ENCODE measurements around the gene ENOPH1. TPM values are rescaled to one million over a fixed set of nuclear protein-coding genes. Genes with fewer than 3 reads are reported as not detected.

The ENOPH1 gene
- total RNA-seq, 1 experiment from 2014 or later = 22.3 TPM

- POLR2A ChIA-PET (ENCODE audit: unreplicated experiment) = no interaction called here
- intact Hi-C loops (cut with micrococcal nuclease; ENCODE audit: unreplicated experiment) = no loop called here
- no peak overlapping the region for H3K4me2 ChIP-seq
- H3K36me3 ChIP-seq (ENCODE audit: low read depth) = no peaks in the 10 kb centered on the region
- H3F3A ChIP-seq (ENCODE audit: insufficient read depth, low read depth) = no peaks in the 10 kb centered on the region
- no peaks in the 10 kb centered on the region for H4K20me1 ChIP-seq (ENCODE audit: insufficient read depth)
- H3K4me1 ChIP-seq (replicated peaks; ENCODE audit: insufficient read depth) = no peaks in the 10 kb centered on the region
- H3K9me2 ChIP-seq (ENCODE audit: insufficient read depth) = no peaks in the 10 kb centered on the region
- no peak for DNase-seq
- H3K27ac ChIP-seq = no peak overlapping the region
- CTCF ChIA-PET = no interaction called here
- H3K9me3 ChIP-seq (ENCODE audit: insufficient read depth, low read depth) = no peaks in the 10 kb centered on the region
- BruUV-seq (replicated peaks) = no TSS peak
- H2AFZ ChIP-seq = no peak overlapping the region
- no peak overlapping the region for H3K4me3 ChIP-seq
- TF ChIP-seq CTCF (conservative IDR thresholded peaks at IDR 0.05) (no peak), EZH2 (IDR thresholded peaks at IDR 0.05; ENCODE audit: low read depth) (no peak)
- H3K79me2 ChIP-seq (ENCODE audit: low read depth) = no peaks in the 10 kb centered on the region
- no peaks in the 10 kb centered on the region for H3K27me3 ChIP-seq (ENCODE audit: insufficient read depth, low read depth)
Measured at GRCh38 chr4:82508806-82509428, 78.5 kb downstream of the ENOPH1 start.

DNA sequence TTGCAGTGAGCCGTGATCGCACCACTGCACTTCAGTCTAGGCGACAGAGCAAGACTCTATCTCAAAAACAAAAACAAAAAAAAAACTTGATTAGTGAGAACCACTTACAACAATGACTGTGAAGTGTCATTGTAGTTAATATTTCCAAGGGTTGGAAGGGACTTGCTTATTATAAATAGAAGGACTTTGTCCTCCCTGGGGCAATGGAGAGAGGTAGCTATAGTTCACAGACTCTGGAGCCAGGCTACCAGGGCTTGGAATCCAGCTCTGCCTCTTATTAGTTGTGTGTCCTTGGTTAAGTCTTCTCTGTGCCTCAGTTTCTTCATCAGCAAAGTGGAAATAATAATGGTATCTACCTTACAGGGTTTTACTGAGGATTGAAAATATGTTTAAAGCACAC lies 79.8 kb downstream of the ENOPH1 start:
- H2AFZ ChIP-seq = no peak overlapping the region
- H4K20me1 ChIP-seq (ENCODE audit: insufficient read depth) = no peaks in the 10 kb centered on the region
- no TSS peak for BruUV-seq (replicated peaks)
- H3K79me2 ChIP-seq (ENCODE audit: low read depth) = no peaks in the 10 kb centered on the region
- no peaks in the 10 kb centered on the region for H3K4me1 ChIP-seq (replicated peaks; ENCODE audit: insufficient read depth)
- no peaks in the 10 kb centered on the region for H3K36me3 ChIP-seq (ENCODE audit: low read depth)
- intact Hi-C loops (cut with micrococcal nuclease; ENCODE audit: unreplicated experiment) = no loop called here
- POLR2A ChIA-PET (ENCODE audit: unreplicated experiment) = no interaction called here
- H3K27ac ChIP-seq = no peak overlapping the region
- no peak for TF ChIP-seq EZH2 (IDR thresholded peaks at IDR 0.05; ENCODE audit: low read depth)
- TF ChIP-seq CTCF (conservative IDR thresholded peaks at IDR 0.05) = no peak
- H3K27me3 ChIP-seq (ENCODE audit: insufficient read depth, low read depth) = no peaks in the 10 kb centered on the region
- H3K4me2 ChIP-seq = no peak overlapping the region
- no peaks in the 10 kb centered on the region for H3F3A ChIP-seq (ENCODE audit: insufficient read depth, low read depth)
- no peak overlapping the region for H3K4me3 ChIP-seq
- H3K9me3 ChIP-seq (ENCODE audit: insufficient read depth, low read depth) = no peaks in the 10 kb centered on the region
- H3K9me2 ChIP-seq (ENCODE audit: insufficient read depth) = no peaks in the 10 kb centered on the region
- no peak for DNase-seq
- CTCF ChIA-PET = no interaction called here

Other genes starting within 250 kb of the ENOPH1 start
- 165 and 221 TPM in 2 replicates for gene HNRNPD, start 56.6 kb upstream of the ENOPH1 start, total RNA-seq (2021)
- 179 and 193 TPM in 2 replicates for gene HNRNPDL, start 128 bp upstream of the ENOPH1 start, total RNA-seq (2021)
- 0.74 and 0.98 TPM in 2 replicates for gene TMEM150C, start 131.4 kb downstream of the ENOPH1 start, total RNA-seq (2021)